ENCODE measurements around the gene UBE2E2. TPM values are rescaled to one million over a fixed set of nuclear protein-coding genes. Genes with fewer than 3 reads are reported as not detected.

Gene UBE2E2
- total RNA-seq, 1 donor from 2014 or later: 45.9 TPM

DNA sequence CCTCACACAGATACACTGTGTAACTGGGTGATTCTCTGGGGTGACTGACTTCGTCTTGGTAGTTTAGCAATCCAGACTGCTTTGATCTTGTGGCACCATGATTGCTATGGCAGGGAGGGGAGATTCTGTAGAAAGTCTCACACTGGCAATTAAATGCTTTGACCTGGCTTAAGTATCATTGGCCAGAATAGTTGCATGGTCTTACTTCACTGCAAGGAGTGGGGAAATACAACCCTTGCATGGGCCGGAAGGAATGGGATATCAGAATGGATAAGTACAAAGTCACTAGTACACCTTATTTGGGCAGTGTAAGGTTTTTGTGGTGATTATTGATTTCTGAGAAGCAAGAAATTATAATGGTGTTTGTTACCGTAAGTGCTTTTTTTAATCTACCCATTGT lies 153.8 kb downstream of the UBE2E2 start:
- Histone ChIP-seq H3K4me3 (no peak overlapping the region), H3K36me3 (no peaks in the 10 kb centered on the region), H3K9me3 (no peaks in the 10 kb centered on the region), H3K4me1 (no peaks in the 10 kb centered on the region), H3K27ac (no peak overlapping the region), H3K27me3 (no peaks in the 10 kb centered on the region)
- ATAC-seq (no peak), DNase-seq (no peak)
- TF ChIP-seq, protein P1, sequence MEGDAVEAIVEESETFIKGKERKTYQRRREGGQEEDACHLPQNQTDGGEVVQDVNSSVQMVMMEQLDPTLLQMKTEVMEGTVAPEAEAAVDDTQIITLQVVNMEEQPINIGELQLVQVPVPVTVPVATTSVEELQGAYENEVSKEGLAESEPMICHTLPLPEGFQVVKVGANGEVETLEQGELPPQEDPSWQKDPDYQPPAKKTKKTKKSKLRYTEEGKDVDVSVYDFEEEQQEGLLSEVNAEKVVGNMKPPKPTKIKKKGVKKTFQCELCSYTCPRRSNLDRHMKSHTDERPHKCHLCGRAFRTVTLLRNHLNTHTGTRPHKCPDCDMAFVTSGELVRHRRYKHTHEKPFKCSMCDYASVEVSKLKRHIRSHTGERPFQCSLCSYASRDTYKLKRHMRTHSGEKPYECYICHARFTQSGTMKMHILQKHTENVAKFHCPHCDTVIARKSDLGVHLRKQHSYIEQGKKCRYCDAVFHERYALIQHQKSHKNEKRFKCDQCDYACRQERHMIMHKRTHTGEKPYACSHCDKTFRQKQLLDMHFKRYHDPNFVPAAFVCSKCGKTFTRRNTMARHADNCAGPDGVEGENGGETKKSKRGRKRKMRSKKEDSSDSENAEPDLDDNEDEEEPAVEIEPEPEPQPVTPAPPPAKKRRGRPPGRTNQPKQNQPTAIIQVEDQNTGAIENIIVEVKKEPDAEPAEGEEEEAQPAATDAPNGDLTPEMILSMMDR (IDR thresholded peaks at IDR 0.05): no peak
- intact Hi-C loops (cut with DNase I): no loop called here

DNA sequence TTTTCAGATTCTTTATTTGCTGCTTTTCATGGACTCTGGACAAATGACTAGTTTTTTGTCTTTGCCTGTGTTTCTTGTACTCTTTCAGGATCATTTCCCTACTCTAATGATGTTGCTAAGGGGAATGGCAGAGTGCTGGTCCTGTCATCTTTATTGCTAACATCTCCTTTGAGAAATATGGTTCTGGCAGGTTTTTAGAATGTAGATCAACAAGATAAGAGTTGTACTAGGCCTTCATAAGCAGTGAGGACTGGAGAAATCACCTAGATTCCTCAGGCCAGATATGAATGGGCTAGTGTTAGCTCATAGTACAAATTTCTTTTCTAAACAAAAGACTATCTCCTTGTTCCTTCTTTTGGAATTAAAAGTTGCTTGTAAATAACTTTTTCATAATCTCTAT lies 156.0 kb downstream of the UBE2E2 start:
- TF ChIP-seq, protein P1 (IDR thresholded peaks at IDR 0.05): no peak
- Histone ChIP-seq H3K27me3 (no peaks in the 10 kb centered on the region), H3K4me1 (no peaks in the 10 kb centered on the region), H3K4me3 (no peak overlapping the region), H3K36me3 (no peaks in the 10 kb centered on the region), H3K27ac (no peak overlapping the region), H3K9me3 (no peaks in the 10 kb centered on the region)
- DNase-seq (no peak), ATAC-seq (no peak)
- intact Hi-C loops (cut with DNase I): no loop called here

DNA sequence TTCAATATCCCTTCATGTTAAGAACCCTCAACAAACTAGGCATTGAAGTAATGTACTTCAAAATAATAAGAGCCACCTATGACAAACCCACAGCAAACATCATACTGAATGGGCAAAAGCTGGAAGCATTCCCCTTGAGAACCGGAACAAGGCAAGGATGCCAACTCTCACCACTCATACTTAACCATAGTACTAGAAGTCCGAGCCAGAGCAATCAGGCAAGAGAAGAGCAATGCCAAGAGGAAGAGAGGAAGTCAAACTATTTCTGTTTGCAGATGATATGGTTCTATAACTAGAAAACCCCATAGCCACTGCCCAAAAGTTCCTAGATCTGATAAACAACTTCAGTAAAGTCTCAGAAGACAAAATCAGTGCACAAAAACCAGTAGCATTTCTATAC lies 161.9 kb downstream of the UBE2E2 start:
- peak; percentile 90 for ATAC-seq
- H3K4me3 ChIP-seq: no peak overlapping the region
- no peaks in the 10 kb centered on the region for H3K36me3 ChIP-seq
- H3K27ac ChIP-seq: no peak overlapping the region
- TF ChIP-seq, protein P1 (IDR thresholded peaks at IDR 0.05): no peak
- intact Hi-C loops (cut with DNase I): no loop called here
- DNase-seq: no peak
- no peaks in the 10 kb centered on the region for H3K27me3 ChIP-seq
- no peaks in the 10 kb centered on the region for H3K4me1 ChIP-seq
- no peaks in the 10 kb centered on the region for H3K9me3 ChIP-seq

DNA sequence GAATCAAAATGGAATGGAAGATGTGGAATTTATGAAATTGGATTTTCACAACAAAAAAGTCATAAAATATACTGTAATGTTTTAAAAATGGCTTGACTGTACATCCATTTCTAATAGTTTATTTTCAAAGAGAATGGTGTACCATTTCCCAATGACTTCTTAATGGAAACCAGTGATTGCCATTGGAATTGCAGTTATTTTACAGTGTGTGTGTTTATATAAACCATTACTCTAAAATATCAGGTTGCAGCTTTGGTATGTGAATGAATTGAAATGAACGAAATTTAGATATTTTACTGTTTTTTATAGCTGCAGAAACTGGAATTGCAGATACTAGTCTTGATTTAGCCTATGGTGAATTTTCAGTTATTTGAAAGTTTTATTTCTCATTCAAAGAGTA lies 165.6 kb downstream of the UBE2E2 start:
- Histone ChIP-seq H3K27me3 (no peaks in the 10 kb centered on the region), H3K27ac (no peak overlapping the region), H3K36me3 (no peaks in the 10 kb centered on the region), H3K4me1 (no peaks in the 10 kb centered on the region), H3K4me3 (no peak overlapping the region), H3K9me3 (no peaks in the 10 kb centered on the region)
- TF ChIP-seq, protein P1 (IDR thresholded peaks at IDR 0.05): no peak
- DNase-seq: no peak
- ATAC-seq: no peak
- intact Hi-C loops (cut with DNase I): no loop called here

DNA sequence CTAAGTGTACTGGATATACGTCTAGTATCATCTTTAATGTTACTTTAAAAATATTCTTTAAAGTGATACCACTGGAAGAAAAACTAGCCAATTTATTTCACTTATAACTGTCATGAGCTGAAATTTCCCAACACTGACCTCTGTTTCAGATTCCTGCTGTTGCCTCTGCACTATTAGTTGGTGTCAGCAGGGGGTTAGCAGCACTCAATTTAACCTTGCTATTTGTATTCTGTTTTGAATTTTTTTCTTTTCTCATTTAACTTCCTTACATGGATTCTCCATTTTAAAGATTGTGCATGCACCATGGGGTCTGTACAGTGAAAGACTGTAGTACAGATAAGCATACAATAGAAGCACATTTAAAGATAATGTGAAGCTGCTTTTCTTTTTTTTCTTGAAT lies 169.2 kb downstream of the UBE2E2 start:
- no peak for DNase-seq
- Histone ChIP-seq H3K27ac (no peak overlapping the region), H3K4me3 (no peak overlapping the region), H3K9me3 (no peaks in the 10 kb centered on the region), H3K4me1 (peaks cover 3% of the 10 kb centered on the region), H3K27me3 (no peaks in the 10 kb centered on the region), H3K36me3 (no peaks in the 10 kb centered on the region)
- peak; percentile 30 for ATAC-seq
- intact Hi-C loops (cut with DNase I): no loop called here
- TF ChIP-seq, protein P1 (IDR thresholded peaks at IDR 0.05): no peak

Measured in upper lobe of right lung (tissue), 1 donor.